Choroid plexus epithelial cell (primary cell): ENCODE measurements around the gene LOXHD1.

Experiments
- DNase-seq: peaks from one replicate; pipeline ENCODE4 v3.0.0-alpha.2; 2010; ENCODE audit warnings: low read depth
- H3K4me3 ChIP-seq: 2 replicates; pipeline ENCODE4 v1.5.1; 2011; ENCODE audit warnings: low read depth, mild to moderate bottlenecking, control low read depth, low read length, moderate library complexity
- TF ChIP-seq, protein P1 (sequence below): conservative IDR thresholded peaks from 2 replicates; pipeline ENCODE4 v1.5.1; 2011; ENCODE audit warnings: low read depth, mild to moderate bottlenecking, control low read depth, inconsistent platforms, low read length, moderate library complexity

The LOXHD1 gene

DNA sequence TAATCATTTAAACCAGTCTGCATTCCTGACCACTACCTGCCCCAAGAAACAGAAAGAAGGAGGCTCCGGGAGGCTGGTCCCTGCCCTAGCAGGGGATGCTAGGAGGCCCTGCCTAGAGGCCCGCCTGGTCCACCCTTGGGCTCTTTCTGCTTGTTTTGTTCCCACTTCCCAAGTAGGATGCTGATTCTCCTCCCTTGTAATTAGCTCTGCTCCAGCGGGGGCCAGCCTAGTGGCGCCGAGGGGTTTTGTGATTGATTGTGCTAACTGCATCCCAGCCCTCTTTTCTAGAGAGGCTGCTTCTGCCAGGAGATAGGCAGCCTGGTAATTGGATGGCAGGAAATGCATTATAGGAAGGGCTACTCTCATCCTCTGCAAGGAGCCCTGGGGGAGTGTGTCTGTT is 220.0 kb downstream of the LOXHD1 start:
- TF ChIP-seq, protein P1, sequence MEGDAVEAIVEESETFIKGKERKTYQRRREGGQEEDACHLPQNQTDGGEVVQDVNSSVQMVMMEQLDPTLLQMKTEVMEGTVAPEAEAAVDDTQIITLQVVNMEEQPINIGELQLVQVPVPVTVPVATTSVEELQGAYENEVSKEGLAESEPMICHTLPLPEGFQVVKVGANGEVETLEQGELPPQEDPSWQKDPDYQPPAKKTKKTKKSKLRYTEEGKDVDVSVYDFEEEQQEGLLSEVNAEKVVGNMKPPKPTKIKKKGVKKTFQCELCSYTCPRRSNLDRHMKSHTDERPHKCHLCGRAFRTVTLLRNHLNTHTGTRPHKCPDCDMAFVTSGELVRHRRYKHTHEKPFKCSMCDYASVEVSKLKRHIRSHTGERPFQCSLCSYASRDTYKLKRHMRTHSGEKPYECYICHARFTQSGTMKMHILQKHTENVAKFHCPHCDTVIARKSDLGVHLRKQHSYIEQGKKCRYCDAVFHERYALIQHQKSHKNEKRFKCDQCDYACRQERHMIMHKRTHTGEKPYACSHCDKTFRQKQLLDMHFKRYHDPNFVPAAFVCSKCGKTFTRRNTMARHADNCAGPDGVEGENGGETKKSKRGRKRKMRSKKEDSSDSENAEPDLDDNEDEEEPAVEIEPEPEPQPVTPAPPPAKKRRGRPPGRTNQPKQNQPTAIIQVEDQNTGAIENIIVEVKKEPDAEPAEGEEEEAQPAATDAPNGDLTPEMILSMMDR, result no peak
- H3K4me3 ChIP-seq, result no peak overlapping the region
- DNase-seq, result no peak

DNA sequence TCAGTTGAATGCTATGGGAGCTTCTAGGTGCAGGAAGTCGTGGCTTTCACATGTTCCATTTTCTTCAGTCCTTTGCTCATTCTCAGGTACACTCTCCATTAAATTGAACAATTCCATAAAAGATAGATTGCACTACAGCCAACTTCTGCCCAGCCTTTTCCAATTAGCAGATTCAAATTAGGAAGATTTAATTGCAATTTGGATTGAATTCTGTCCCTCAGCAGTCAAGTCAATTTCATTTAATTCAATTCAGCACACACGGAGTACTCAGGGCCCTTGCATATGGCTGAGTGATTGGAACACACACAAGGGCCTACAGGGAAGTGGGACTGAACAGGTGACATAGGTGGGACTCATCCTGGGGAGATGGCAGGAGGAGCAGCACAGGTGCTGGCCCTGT is 220.4 kb downstream of the LOXHD1 start:
- TF ChIP-seq, protein P1, result no peak
- DNase-seq, result no peak
- no peak overlapping the region for H3K4me3 ChIP-seq

DNA sequence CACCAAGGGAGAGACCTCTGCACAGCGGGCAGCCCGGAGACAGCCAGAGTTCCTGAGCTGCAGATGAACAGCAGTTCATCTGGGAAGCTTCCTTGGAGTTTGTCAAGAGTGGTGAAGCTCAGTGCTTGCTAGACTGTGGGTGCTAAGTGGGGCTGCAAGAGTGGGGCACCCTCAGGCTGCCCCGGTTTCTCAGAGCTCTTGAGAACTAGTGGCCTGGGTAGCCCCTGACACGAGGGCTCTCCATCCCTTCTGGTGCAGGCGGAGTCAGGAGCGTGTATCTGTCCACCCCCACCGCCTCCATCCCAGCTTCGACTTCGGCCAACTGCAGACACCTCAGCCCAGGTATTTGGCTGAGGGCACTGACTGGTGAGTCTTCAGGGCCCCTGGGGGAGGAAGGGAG is 222.0 kb downstream of the LOXHD1 start:
- no peak for DNase-seq
- H3K4me3 ChIP-seq, result no peak overlapping the region
- TF ChIP-seq, protein P1, result no peak

DNA sequence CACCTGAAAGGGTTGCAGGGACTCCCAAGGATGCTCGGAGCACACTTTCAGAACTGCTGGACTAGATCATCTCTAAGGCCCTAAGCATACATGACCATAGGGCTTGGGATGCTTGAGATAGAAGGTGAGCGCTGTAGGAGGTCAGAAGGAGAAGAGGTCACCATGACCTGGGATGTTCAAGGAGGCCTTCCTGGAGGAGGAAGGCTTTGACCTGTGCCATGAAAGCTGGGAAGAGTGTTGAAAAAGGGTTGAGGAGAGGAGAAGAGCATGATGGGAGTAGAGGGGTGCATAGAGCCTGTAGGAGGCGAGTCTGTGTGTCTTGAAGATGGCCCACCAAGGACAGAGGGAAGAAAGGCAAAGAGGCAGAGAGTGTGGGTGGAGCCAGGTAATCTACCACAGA is 222.4 kb downstream of the LOXHD1 start:
- no peak overlapping the region for H3K4me3 ChIP-seq
- TF ChIP-seq, protein P1, result no peak
- no peak for DNase-seq

DNA sequence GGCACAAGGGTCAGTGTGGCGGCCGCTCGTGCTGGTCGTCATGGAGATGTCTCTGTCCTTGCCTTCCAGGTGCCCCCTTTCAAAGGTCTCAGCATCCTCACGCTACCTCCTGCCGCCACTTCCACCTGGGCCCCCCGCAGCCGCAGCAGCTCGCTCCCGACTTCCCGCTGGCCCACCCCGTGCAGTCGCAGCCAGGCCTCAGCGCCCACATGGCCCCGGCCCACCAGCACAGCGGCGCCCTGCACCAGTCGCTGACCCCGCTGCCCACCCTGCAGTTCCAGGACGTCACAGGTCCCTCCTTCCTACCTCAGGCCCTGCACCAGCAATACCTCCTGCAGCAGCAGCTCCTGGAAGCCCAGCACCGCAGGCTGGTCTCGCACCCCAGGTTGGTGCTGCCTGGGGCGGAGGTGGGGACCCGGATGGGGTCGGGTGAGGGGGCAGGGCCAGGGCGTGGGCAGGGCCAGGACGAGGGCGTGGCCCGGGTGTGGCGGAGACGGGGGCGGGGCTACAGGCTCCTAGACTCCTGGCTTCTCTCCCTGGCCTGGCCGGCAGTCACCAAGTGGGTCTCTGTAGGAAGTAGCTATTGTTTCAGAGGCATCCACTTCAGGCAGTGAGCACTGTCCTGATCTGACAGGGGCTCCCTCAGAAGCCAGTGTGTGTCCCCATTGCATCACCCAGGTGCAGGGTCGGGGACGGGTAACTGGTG is 223.7 kb downstream of the LOXHD1 start:
- TF ChIP-seq, protein P1, result no peak

DNA sequence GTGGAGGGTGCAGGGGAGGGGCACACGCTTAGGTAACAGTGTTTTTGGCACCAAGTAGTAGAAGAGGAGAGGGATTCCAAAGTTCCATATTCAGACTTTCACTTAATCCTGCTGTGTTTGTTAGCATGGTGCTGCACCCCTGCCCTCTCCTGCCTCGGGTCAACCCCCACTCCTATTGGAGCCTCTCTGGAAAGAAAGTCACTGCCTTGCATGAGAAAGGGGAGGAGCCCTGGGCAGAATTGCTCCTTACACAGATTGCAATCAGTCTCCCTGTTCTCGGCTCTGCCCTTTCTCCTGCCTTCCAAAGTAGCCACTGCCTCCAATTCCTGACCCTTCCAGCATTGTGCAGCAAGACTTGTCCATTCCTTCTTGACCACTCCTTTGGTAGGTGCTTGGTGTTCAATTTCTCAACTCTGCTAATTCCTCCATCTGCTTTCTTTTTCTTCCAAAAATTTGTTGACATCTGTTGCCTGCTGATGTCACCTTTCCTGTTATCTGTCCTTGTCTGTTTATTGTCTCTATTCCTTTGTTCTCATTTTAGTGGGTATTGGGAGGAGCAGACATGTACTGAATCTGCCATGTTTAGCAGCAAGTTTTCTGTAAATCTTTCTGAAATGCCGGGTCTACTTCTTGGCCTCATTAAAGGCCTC is 225.4 kb downstream of the LOXHD1 start:
- no peak overlapping the region for H3K4me3 ChIP-seq
- no peak for DNase-seq
- TF ChIP-seq, protein P1, result no peak

More for the DNA sequence above, 223.7 kb downstream of the LOXHD1 start:
- H3K4me3 ChIP-seq, result no peak overlapping the region
- no peak for DNase-seq
